ENCODE measurements around the gene DOCK3.

DNA sequence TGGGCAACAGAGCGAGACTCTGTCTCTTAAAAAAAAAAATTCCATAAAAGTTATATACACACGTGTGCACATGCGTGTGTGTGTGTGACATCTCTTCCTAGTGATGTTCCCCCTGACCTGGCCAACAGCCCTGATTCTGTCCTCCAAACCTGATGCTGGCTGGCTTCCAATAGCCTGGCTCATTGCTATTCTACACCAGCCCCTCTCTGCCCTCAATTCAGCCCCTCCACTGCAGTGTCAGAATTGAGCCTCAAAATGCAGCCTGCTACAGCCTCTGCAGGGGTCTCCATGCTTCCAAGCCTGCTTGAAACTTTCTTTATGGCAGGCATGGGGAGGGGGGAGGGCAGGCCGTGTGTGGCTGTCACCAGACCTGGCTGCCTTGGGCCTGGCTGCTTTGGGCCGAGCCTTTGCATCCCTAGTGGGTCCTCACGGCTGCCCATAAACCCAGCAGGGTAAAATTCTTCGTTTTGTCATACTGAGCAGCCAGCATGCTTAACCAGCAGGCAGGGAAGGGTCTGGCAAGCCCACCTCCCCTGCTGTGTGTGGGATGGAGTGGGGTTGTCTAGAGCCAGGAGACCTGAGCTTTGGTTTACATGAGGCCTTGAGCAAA, 22.7 kb upstream of the DOCK3 start:
- TF ChIP-seq CTCF (IDR thresholded peaks at IDR 0.05) = no peak
- TF ChIP-seq POLR2AphosphoS5 (IDR thresholded peaks at IDR 0.05; ENCODE audit: insufficient read depth in 1 of 2, low read depth in 1 of 2) = no peak

Measured in vagina (tissue), 2 donors.